IMR-90 (cell line): ENCODE measurements around the gene ENOX2.

Experiments
- CEBPB ChIP-seq: IDR thresholded peaks from 2 replicates; pipeline ENCODE4 v1.6.1; 2012; ENCODE audit warnings: low read depth, low read length, improper control_type of control experiment
- CTCF ChIP-seq: conservative IDR thresholded peaks from 2 replicates; pipeline ENCODE4 v1.5.1; 2012; ENCODE audit warnings: mild to moderate bottlenecking, low read depth, low read length, improper control_type of control experiment
- FOS ChIP-seq: fragments of 150-350 bp; IDR thresholded peaks from 2 replicates; pipeline ENCODE4 v1.6.1; 2016; ENCODE audit warnings: low read depth, low read length
- MAZ ChIP-seq: IDR thresholded peaks from 2 replicates; pipeline ENCODE4 v1.6.1; 2012; ENCODE audit warnings: low read depth, mild to moderate bottlenecking, low read length, improper control_type of control experiment, moderate library complexity, borderline replicate concordance
- POLR2A ChIP-seq: IDR thresholded peaks from 2 replicates; pipeline ENCODE4 v1.6.1; 2012; ENCODE audit warnings: mild to moderate bottlenecking, low read depth, low read length
- RAD21 ChIP-seq: IDR thresholded peaks from 2 replicates; pipeline ENCODE4 v1.6.1; 2012; ENCODE audit warnings: low read length, improper control_type of control experiment
- RCOR1 ChIP-seq: IDR thresholded peaks from 2 replicates; pipeline ENCODE4 v1.6.1; 2012; ENCODE audit warnings: mild to moderate bottlenecking, low read length, improper control_type of control experiment; ENCODE audit not compliant: insufficient replicate concordance
- RFX5 ChIP-seq: IDR thresholded peaks from 2 replicates; pipeline ENCODE4 v1.8.0; 2012; ENCODE audit warnings: low read depth, mild to moderate bottlenecking, low read length, moderate library complexity
- SMC3 ChIP-seq: fragments of 150-350 bp; IDR thresholded peaks from 2 replicates; pipeline ENCODE4 v1.6.1; 2016; ENCODE audit warnings: low read depth, mild to moderate bottlenecking, antibody characterized with exemption, low read length, moderate library complexity
- USF2 ChIP-seq: fragments of 150-350 bp; IDR thresholded peaks from 2 replicates; pipeline ENCODE4 v1.6.1; 2017; ENCODE audit warnings: mild to moderate bottlenecking, antibody characterized with exemption, low read length, low read depth

- TF ChIP-seq USF2 (no peak), SMC3 (no peak), CTCF (no peak), CEBPB (no peak), POLR2A (no peak), RAD21 (no peak), FOS (no peak), RCOR1 (no peak), MAZ (no peak), RFX5 (no peak)
These were observed 207.1 kb downstream of the ENOX2 start for GRCh38 chrX:130695931-130696330.
